Thyroid gland (tissue), 4 donors: ENCODE results near the gene OCLN.

Experiments used
- POLR2A ChIP-seq, 2 donors: fragments of 450-650 bp; IDR thresholded peaks; one replicate each; pipeline ENCODE4 v1.6.1; 2017; ENCODE audit warnings: antibody characterized with exemption in 2 of 2, mild to moderate bottlenecking in 2 of 2, moderate library complexity in 1 of 2
- TF ChIP-seq, protein P1 (sequence below), 6 experiments: fragments of 200-600 bp in 3 of 6; fragments of 450-650 bp in 3 of 6; sonication (generic) in 3 of 6; IDR thresholded peaks; one replicate each; pipeline ENCODE4 v1.5.1; 2016 to 2019; ENCODE audit warnings: antibody characterized with exemption in 6 of 6, mild to moderate bottlenecking in 2 of 6, inconsistent platforms in 1 of 6, moderate library complexity in 1 of 6

- TF ChIP-seq, protein P1, sequence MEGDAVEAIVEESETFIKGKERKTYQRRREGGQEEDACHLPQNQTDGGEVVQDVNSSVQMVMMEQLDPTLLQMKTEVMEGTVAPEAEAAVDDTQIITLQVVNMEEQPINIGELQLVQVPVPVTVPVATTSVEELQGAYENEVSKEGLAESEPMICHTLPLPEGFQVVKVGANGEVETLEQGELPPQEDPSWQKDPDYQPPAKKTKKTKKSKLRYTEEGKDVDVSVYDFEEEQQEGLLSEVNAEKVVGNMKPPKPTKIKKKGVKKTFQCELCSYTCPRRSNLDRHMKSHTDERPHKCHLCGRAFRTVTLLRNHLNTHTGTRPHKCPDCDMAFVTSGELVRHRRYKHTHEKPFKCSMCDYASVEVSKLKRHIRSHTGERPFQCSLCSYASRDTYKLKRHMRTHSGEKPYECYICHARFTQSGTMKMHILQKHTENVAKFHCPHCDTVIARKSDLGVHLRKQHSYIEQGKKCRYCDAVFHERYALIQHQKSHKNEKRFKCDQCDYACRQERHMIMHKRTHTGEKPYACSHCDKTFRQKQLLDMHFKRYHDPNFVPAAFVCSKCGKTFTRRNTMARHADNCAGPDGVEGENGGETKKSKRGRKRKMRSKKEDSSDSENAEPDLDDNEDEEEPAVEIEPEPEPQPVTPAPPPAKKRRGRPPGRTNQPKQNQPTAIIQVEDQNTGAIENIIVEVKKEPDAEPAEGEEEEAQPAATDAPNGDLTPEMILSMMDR (IDR thresholded peaks at IDR 0.05), result no peak
- TF ChIP-seq POLR2A (IDR thresholded peaks at IDR 0.05), result no peak
Observed at GRCh38 chr5:69454460-69455249, 37.9 kb upstream of the OCLN start.
